Measurements from ENCODE around the gene MYO1D.

MYO1D gene

DNA sequence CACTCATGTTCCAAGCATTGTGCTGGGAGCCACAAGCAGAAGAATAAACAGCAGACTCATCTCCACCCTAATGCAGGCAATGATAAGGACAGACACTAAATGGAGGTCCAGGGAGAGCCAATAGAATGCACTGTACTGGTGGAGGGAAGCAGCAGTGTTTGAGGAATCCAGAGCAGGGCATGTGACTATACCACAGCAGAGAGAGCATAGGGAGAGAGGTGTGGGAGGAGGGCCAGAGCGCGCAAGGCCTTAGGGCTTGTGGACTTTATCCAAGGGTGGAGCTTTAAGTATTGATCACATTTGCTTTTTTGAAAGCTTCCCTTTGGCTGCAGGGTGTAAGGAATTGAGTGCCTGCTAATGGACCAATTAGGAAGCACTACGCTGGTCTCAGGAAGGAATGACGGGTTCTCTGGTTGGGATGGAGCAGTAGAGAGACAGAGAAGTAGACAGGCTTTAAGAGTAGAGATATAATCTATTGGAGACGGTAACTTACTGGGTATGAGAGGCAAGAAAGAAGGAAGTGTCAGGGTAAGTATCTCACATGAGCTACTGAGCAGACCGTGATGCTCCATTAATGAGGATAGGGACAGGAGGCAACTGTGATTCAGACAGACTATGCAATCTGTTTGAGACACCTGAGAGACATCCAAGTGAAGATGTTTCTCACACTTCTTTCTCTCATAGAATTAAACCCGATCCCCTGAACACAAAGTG lies 82.2 kb downstream of the MYO1D start:
- TF ChIP-seq, protein P1, sequence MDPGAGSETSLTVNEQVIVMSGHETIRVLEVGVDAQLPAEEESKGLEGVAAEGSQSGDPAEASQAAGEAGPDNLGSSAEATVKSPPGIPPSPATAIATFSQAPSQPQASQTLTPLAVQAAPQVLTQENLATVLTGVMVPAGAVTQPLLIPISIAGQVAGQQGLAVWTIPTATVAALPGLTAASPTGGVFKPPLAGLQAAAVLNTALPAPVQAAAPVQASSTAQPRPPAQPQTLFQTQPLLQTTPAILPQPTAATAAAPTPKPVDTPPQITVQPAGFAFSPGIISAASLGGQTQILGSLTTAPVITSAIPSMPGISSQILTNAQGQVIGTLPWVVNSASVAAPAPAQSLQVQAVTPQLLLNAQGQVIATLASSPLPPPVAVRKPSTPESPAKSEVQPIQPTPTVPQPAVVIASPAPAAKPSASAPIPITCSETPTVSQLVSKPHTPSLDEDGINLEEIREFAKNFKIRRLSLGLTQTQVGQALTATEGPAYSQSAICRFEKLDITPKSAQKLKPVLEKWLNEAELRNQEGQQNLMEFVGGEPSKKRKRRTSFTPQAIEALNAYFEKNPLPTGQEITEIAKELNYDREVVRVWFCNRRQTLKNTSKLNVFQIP (CRISPR knock-in tag; IDR thresholded peaks at IDR 0.05; ENCODE audit: borderline replicate concordance, low read depth): no peak
- ATAC-seq: peak; percentile 30; the same call in 1 of the 3 replicates

DNA sequence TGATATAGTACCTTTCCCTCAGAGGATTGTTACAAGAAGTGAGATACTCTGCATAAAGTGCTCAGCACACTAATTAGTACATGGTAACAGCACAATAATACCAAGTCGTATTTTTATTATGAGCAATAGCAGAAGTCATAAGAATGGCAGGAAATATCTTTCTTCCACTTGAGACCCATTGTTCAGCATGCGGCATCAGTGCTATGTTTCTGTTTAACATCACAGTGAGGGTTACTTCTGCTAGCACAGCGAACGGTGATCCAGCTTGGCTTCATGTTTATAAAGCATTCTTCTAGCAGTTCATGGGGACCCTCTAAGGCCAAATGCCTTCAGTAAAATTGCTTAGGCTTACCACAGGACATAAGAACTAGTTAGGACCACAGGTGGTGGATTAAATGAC lies 83.1 kb downstream of the MYO1D start:
- no peak for TF ChIP-seq SNAI2 (CRISPR knock-in tag; IDR thresholded peaks at IDR 0.05)
- TF ChIP-seq ARNTL (CRISPR knock-in tag; IDR thresholded peaks at IDR 0.05; ENCODE audit: borderline replicate concordance, low read depth): no peak
- no peak for TF ChIP-seq OSR1 (CRISPR knock-in tag; IDR thresholded peaks at IDR 0.05)
- TF ChIP-seq ZFP3 (CRISPR knock-in tag; IDR thresholded peaks at IDR 0.05): no peak
- no peak for TF ChIP-seq ZC3H10 (CRISPR knock-in tag; IDR thresholded peaks at IDR 0.05)
- TF ChIP-seq BACH2 (CRISPR knock-in tag; IDR thresholded peaks at IDR 0.05; ENCODE audit: borderline replicate concordance): no peak
- no peak for TF ChIP-seq CSDC2 (CRISPR knock-in tag; IDR thresholded peaks at IDR 0.05)
- no peak for TF ChIP-seq ZNF70 (CRISPR knock-in tag; IDR thresholded peaks at IDR 0.05)
- TF ChIP-seq ISL1 (CRISPR knock-in tag; IDR thresholded peaks at IDR 0.05): no peak
- TF ChIP-seq TCF4 (CRISPR knock-in tag; IDR thresholded peaks at IDR 0.05; ENCODE audit: borderline replicate concordance): no peak
- no peak for TF ChIP-seq ZFP30 (CRISPR knock-in tag; IDR thresholded peaks at IDR 0.05)
- no peak for ATAC-seq

DNA sequence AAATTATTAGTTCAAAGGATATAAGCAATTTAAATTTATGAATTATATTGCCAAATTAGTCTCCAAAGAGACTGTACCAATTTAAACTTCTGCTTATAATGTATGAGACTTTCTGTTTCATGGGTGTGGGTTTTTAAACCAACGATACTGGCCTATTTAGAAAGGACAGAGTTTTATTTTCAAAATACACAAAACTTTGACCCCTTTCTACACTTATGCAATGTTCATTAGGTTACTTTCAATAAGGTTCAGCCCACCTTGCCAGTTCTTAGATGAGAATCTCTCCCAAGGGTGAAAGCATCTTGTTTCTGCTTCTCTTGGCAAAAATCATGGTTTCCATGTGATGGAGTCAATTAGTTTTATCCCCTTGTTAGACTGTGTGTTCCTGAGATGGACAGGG lies 84.7 kb downstream of the MYO1D start:
- ATAC-seq: no peak
- TF ChIP-seq TCF4 (CRISPR knock-in tag; IDR thresholded peaks at IDR 0.05; ENCODE audit: borderline replicate concordance): no peak
- no peak for TF ChIP-seq CSDC2 (CRISPR knock-in tag; IDR thresholded peaks at IDR 0.05)
- no peak for TF ChIP-seq ARNTL (CRISPR knock-in tag; IDR thresholded peaks at IDR 0.05; ENCODE audit: borderline replicate concordance, low read depth)
- no peak for TF ChIP-seq SNAI2 (CRISPR knock-in tag; IDR thresholded peaks at IDR 0.05)
- TF ChIP-seq ESRRG (CRISPR knock-in tag; IDR thresholded peaks at IDR 0.05): no peak
- TF ChIP-seq, protein P2, sequence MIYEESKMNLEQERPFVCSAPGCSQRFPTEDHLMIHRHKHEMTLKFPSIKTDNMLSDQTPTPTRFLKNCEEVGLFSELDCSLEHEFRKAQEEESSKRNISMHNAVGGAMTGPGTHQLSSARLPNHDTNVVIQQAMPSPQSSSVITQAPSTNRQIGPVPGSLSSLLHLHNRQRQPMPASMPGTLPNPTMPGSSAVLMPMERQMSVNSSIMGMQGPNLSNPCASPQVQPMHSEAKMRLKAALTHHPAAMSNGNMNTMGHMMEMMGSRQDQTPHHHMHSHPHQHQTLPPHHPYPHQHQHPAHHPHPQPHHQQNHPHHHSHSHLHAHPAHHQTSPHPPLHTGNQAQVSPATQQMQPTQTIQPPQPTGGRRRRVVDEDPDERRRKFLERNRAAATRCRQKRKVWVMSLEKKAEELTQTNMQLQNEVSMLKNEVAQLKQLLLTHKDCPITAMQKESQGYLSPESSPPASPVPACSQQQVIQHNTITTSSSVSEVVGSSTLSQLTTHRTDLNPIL (CRISPR knock-in tag; IDR thresholded peaks at IDR 0.05; ENCODE audit: low read depth): no peak
- TF ChIP-seq, protein P3, sequence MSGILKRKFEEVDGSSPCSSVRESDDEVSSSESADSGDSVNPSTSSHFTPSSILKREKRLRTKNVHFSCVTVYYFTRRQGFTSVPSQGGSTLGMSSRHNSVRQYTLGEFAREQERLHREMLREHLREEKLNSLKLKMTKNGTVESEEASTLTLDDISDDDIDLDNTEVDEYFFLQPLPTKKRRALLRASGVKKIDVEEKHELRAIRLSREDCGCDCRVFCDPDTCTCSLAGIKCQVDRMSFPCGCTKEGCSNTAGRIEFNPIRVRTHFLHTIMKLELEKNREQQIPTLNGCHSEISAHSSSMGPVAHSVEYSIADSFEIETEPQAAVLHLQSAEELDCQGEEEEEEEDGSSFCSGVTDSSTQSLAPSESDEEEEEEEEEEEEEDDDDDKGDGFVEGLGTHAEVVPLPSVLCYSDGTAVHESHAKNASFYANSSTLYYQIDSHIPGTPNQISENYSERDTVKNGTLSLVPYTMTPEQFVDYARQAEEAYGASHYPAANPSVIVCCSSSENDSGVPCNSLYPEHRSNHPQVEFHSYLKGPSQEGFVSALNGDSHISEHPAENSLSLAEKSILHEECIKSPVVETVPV (CRISPR knock-in tag; IDR thresholded peaks at IDR 0.05): no peak
- TF ChIP-seq, protein P4, sequence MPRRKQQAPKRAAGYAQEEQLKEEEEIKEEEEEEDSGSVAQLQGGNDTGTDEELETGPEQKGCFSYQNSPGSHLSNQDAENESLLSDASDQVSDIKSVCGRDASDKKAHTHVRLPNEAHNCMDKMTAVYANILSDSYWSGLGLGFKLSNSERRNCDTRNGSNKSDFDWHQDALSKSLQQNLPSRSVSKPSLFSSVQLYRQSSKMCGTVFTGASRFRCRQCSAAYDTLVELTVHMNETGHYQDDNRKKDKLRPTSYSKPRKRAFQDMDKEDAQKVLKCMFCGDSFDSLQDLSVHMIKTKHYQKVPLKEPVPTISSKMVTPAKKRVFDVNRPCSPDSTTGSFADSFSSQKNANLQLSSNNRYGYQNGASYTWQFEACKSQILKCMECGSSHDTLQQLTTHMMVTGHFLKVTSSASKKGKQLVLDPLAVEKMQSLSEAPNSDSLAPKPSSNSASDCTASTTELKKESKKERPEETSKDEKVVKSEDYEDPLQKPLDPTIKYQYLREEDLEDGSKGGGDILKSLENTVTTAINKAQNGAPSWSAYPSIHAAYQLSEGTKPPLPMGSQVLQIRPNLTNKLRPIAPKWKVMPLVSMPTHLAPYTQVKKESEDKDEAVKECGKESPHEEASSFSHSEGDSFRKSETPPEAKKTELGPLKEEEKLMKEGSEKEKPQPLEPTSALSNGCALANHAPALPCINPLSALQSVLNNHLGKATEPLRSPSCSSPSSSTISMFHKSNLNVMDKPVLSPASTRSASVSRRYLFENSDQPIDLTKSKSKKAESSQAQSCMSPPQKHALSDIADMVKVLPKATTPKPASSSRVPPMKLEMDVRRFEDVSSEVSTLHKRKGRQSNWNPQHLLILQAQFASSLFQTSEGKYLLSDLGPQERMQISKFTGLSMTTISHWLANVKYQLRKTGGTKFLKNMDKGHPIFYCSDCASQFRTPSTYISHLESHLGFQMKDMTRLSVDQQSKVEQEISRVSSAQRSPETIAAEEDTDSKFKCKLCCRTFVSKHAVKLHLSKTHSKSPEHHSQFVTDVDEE (CRISPR knock-in tag; IDR thresholded peaks at IDR 0.05): no peak
- TF ChIP-seq ZFP3 (CRISPR knock-in tag; IDR thresholded peaks at IDR 0.05): no peak
- TF ChIP-seq ZNF8 (CRISPR knock-in tag; IDR thresholded peaks at IDR 0.05): no peak
- no peak for TF ChIP-seq PPARA (CRISPR knock-in tag; IDR thresholded peaks at IDR 0.05; ENCODE audit: borderline replicate concordance)
- TF ChIP-seq ZNF565 (CRISPR knock-in tag; conservative IDR thresholded peaks at IDR 0.05; ENCODE audit: low read depth): no peak
- TF ChIP-seq OSR1 (CRISPR knock-in tag; IDR thresholded peaks at IDR 0.05): no peak
- no peak for TF ChIP-seq GLIS3 (CRISPR knock-in tag; IDR thresholded peaks at IDR 0.05)
- TF ChIP-seq BACH2 (CRISPR knock-in tag; IDR thresholded peaks at IDR 0.05; ENCODE audit: borderline replicate concordance): no peak
- TF ChIP-seq, protein P1 (CRISPR knock-in tag; IDR thresholded peaks at IDR 0.05; ENCODE audit: borderline replicate concordance, low read depth): no peak
- no peak for TF ChIP-seq RARB (CRISPR knock-in tag; IDR thresholded peaks at IDR 0.05)
- no peak for TF ChIP-seq ZC3H10 (CRISPR knock-in tag; IDR thresholded peaks at IDR 0.05)
- TF ChIP-seq ZNF70 (CRISPR knock-in tag; IDR thresholded peaks at IDR 0.05): no peak
